CD4-positive, alpha-beta T cell treated with Interleukin-4 for 4 hours (primary cell): Measurements from ENCODE around the gene GJB4.
A peak's percentile ranks its signal among the peaks of the same experiment; 100 is the strongest.

Experiments
- DNase-seq: peaks from one replicate; pipeline ENCODE4 v3.0.0-alpha.2; 2020

GJB4 gene

GRCh38 chr1:34779962-34780361 is 20.4 kb downstream of the GJB4 start:
- no peak for DNase-seq

GRCh38 chr1:34780528-34780927 is 21.0 kb downstream of the GJB4 start:
- DNase-seq = no peak

GRCh38 chr1:34781071-34781843 is 21.7 kb downstream of the GJB4 start, which contains the start of gene GJB3:
Gene GJB3, plus strand, starts transcription at chr1:34781214. Its CDS starts 3,549 bp downstream, at chr1:34784763.
- DNase-seq = no peak

GRCh38 chr1:34781844-34782391 is 22.4 kb downstream of the GJB4 start:
- DNase-seq = no peak

GRCh38 chr1:34784751-34785221 is 25.2 kb downstream of the GJB4 start:
- no peak for DNase-seq

- no peak for DNase-seq
Observed at GRCh38 chr1:34785231-34785874, 25.8 kb downstream of the GJB4 start.

- no peak for DNase-seq
Observed at GRCh38 chr1:34785875-34786470, 26.4 kb downstream of the GJB4 start.

GRCh38 chr1:34786521-34787325 is 27.2 kb downstream of the GJB4 start:
- DNase-seq = peak; percentile 53

GRCh38 chr1:34787461-34788420 is 28.2 kb downstream of the GJB4 start:
- no peak for DNase-seq

GRCh38 chr1:34790985-34791384 is 31.4 kb downstream of the GJB4 start:
- DNase-seq = no peak

GRCh38 chr1:34792424-34792823 is 32.9 kb downstream of the GJB4 start:
- no peak for DNase-seq

- DNase-seq = no peak
Observed at GRCh38 chr1:34792868-34793727, 33.6 kb downstream of the GJB4 start, which contains the start of gene GJA4. Gene GJA4, plus strand, starts transcription at chr1:34792999. Its CDS starts 1,215 bp downstream, at chr1:34794214.

GRCh38 chr1:34794001-34794789 is 34.7 kb downstream of the GJB4 start:
- no peak for DNase-seq

GRCh38 chr1:34794790-34795180 is 35.2 kb downstream of the GJB4 start:
- no peak for DNase-seq

- DNase-seq = no peak
Observed at GRCh38 chr1:34795916-34796315, 36.4 kb downstream of the GJB4 start.

GRCh38 chr1:34796990-34797389 is 37.5 kb downstream of the GJB4 start:
- no peak for DNase-seq

GRCh38 chr1:34800214-34800613 is 40.7 kb downstream of the GJB4 start:
- DNase-seq = no peak

- DNase-seq = no peak
Observed at GRCh38 chr1:34803770-34804169, 44.2 kb downstream of the GJB4 start.

GRCh38 chr1:34806396-34806795 is 46.9 kb downstream of the GJB4 start:
- no peak for DNase-seq
